GM10847 (cell line): ENCODE data around the gene RANBP3.

Experiments used
- POLR2A ChIP-seq: IDR thresholded peaks from 2 replicates; pipeline ENCODE4 v1.6.1; 2011; ENCODE audit not compliant: insufficient read length; ENCODE audit errors: extremely low read depth

Gene RANBP3

DNA sequence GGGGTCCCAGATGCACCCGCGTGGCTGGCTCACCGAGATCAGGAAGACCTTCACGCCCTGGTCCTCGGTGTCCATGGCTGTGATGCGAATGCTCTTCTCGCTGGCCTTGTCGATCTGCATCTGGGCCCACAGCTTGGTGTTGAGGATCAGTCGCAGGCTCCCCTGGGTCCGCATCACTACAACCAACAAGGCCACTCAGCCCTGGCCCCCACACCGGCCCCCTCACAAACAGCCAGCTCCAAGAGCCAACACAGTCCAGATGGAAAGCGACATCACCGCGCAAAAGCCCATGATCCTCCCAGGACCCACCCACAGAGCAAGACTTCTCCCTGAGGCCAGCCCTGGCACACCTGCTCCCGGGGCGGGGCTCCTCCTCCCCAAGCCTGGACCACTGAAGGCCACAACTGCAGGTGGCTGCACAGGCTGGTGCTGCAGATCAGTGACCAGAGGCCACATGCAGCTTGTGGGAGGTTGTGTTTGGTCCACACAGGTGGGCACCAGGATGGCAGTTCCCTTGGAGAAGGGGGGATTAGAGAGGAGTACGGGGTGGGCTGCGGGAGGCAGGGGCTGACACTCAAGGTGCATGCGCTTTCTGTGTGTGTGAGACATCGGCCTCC, 59.4 kb downstream of the RANBP3 start:
- no peak for TF ChIP-seq POLR2A

- TF ChIP-seq POLR2A, result no peak
These were observed 60.4 kb downstream of the RANBP3 start for GRCh38 chr19:5917431-5918107.

- TF ChIP-seq POLR2A, result no peak
These were observed 61.7 kb downstream of the RANBP3 start for GRCh38 chr19:5916181-5916708.

GRCh38 chr19:5915782-5916165, 62.2 kb downstream of the RANBP3 start:
- TF ChIP-seq POLR2A, result no peak

DNA sequence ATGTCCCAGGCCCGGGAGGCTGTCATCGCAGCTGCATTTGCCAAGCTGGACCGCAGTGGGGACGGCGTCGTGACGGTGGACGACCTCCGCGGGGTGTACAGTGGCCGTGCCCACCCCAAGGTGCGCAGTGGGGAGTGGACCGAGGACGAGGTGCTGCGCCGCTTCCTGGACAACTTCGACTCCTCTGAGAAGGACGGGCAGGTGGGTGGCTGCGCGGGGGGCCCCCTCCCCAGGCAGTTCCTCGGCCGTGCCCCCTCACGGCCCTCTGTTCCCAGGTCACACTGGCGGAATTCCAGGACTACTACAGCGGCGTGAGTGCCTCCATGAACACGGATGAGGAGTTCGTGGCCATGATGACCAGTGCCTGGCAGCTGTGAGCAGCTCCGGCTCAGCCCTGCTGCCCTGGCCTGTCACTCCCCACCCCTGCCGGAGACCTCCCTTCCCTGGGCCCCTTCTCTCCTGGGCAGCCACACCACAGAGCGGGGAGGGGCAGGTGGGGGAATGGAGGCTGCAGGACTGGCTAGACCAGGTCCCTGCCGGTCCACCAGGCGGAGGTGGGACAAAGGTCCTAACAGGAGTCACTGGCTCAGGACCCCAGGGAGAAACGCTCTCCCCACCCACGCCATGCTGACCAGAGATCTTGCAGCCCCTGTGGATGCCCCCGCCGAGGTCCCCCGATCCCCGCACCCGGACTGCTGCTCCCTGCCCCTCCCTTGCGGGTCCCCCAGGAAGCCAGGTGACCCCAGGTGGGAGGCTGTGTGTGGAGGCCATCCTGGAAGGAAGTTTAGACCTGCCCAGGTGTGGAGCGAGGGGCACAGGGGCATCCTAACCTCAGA, 62.8 kb downstream of the RANBP3 start:
- TF ChIP-seq POLR2A, result no peak

DNA sequence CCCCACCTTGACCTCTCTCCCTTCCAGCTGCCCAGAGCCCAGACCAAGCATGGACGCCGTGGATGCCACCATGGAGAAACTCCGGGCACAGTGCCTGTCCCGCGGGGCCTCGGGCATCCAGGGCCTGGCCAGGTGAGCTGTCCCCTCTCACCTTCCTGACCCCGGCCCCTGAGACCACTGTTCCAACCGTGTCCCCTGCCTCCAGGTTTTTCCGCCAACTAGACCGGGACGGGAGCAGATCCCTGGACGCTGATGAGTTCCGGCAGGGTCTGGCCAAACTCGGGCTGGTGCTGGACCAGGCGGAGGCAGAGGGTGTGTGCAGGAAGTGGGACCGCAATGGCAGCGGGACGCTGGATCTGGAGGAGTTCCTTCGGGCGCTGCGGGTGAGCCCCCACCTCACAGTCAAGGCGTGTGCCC, 63.6 kb downstream of the RANBP3 start:
- TF ChIP-seq POLR2A, result no peak

DNA sequence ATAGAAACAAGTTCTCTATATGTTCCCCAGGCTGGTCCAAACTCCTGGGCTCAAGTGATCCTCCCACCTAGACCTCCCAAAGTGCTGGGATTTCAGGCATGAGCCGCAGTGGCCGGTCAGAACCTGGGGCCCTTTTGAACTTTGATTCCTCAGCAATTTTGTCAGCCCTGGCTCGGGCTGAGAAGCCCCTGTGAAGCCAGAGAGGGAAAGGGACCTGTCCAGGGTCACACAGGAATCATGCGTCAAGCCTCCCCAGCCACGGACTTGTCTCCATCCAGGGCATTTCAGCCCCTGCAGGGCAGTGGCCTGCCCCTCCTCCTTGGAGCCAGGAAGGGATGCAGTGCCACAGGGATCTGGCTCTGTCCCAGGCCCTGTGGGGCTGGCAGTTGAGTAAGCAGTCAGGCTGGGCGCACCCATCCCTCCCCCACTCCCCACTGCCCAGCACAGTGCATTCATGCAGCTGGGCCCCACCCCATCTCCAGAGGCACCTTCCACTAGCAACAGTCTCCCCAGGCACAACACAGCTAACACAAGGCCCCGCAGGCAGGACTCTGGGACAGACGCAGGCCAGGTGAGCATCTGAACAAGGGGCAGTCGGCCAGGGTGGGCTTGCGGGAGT, 64.1 kb downstream of the RANBP3 start, which contains the start of gene CAPS:
CAPS (plus strand) TSS at position 516 of the 619 bp plus-strand sequence. CDS start 153 bp downstream, outside the sequence.
- no peak for TF ChIP-seq POLR2A

DNA sequence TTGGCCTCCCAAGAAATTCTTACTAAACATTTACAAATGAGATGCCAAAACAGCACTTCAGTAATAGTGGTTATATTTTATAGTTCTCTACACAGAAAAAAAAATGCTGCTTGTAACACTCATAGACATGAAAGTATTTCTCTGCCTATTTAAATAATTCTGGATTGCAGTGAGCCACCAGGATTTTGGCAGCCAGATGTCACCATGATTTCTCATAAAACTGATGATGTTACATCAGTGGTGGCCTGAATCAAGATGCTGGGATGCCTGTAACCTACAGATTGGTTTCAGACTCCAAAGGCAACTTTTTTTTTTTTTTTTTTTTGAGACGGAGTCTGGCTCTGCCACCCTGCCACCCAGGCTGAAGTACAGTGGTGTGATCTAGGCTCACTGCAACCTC, 66.6 kb downstream of the RANBP3 start:
- TF ChIP-seq POLR2A, result no peak

DNA sequence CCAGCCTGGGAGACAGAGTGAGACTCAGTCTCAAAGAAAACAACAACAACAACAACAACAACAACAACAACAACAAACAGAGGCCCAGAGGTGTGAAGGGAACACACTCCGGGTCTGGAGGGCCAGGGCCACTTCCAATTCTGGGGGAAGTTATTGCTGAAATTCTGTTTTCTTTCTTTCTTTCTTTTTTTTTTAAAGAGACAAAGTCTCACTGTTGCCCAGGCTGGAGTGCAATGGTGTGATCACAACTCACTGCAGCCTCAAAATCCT, 67.4 kb downstream of the RANBP3 start:
- no peak for TF ChIP-seq POLR2A

GRCh38 chr19:5908773-5909442, 69.0 kb downstream of the RANBP3 start:
- no peak for TF ChIP-seq POLR2A

GRCh38 chr19:5907241-5907640, 70.7 kb downstream of the RANBP3 start:
- TF ChIP-seq POLR2A, result no peak

GRCh38 chr19:5905114-5905778, 72.7 kb downstream of the RANBP3 start:
- TF ChIP-seq POLR2A, result no peak

- TF ChIP-seq POLR2A, result peak; percentile 63
These were observed 73.4 kb downstream of the RANBP3 start, which contains the start of gene VMAC for GRCh38 chr19:5904352-5905113. Gene VMAC, plus strand, starts transcription at chr19:5904872. Its CDS starts 19 bp downstream, at chr19:5904891.
